ENCODE data around the gene CNNM4. TPM values are rescaled to one million over a fixed set of nuclear protein-coding genes. Genes with fewer than 3 reads are reported as not detected.

The CNNM4 gene
- polyA plus RNA-seq, 6 donors from 2014 or later = 3.3 to 9.4 (median 6.3) TPM; not detected in 1

- ATAC-seq (ENCODE audit: low read depth in 2 of 2) = peak; percentile 97 to 98
- Mint-ChIP-seq H3K4me1 (peaks cover 28 to 42% (median 41%) of the 10 kb centered on the region in 3 donors), H3K9me3 (no peaks in the 10 kb centered on the region), H3K36me3 (no peaks in the 10 kb centered on the region), H3K27me3 (no peaks in the 10 kb centered on the region), H3K27ac (peak within 1 kb of the TSS; percentile 91 to 97 (median 95)), H3K4me3 (peak within 1 kb of the TSS; percentile 93 to 99 (median 98))
- peak; percentile 94 for DNase-seq
Measured at GRCh38 chr2:96739633-96740428, 20.9 kb upstream of the CNNM4 start, which contains the start of gene LMAN2L. Gene LMAN2L, minus strand, starts transcription at chr2:96740064. Its CDS starts 24 bp downstream, at chr2:96740040.

GRCh38 chr2:96747061-96747617, 13.6 kb upstream of the CNNM4 start:
- DNase-seq (no peak), ATAC-seq (ENCODE audit: low read depth in 2 of 2) (no peak)
- Mint-ChIP-seq H3K4me1 (no peaks in the 10 kb centered on the region), H3K27me3 (no peaks in the 10 kb centered on the region), H3K9me3 (no peaks in the 10 kb centered on the region), H3K4me3 (no peak overlapping the region), H3K27ac (no peak overlapping the region), H3K36me3 (no peaks in the 10 kb centered on the region)

DNA sequence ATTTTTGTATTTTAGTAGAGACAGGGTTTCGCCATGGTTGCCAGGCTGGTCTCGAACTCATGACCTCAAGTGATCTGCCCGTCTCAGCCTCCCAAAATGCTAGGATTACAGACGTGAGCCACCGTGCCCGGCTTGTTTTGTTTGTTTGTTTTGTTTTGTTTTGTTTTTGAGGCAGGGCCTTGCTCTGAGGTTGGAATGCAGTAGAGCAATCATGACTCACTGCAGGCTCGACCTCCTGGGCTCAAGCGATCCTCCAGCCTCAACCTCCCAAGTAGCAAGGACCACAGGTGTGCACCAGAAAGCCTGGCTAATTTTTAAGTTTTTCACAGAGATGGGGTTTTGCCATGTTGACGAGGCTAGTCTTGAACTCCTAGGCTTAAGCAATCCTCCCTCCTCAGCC, 8.9 kb upstream of the CNNM4 start:
- ATAC-seq (ENCODE audit: low read depth in 2 of 2) (no peak), DNase-seq (no peak)
- H3K4me3 Mint-ChIP-seq = no peak overlapping the region
- H3K9me3 Mint-ChIP-seq = no peaks in the 10 kb centered on the region
- H3K36me3 Mint-ChIP-seq = no peaks in the 10 kb centered on the region
- no peak overlapping the region for H3K27ac Mint-ChIP-seq
- H3K4me1 Mint-ChIP-seq = no peaks in the 10 kb centered on the region
- H3K27me3 Mint-ChIP-seq = no peaks in the 10 kb centered on the region

DNA sequence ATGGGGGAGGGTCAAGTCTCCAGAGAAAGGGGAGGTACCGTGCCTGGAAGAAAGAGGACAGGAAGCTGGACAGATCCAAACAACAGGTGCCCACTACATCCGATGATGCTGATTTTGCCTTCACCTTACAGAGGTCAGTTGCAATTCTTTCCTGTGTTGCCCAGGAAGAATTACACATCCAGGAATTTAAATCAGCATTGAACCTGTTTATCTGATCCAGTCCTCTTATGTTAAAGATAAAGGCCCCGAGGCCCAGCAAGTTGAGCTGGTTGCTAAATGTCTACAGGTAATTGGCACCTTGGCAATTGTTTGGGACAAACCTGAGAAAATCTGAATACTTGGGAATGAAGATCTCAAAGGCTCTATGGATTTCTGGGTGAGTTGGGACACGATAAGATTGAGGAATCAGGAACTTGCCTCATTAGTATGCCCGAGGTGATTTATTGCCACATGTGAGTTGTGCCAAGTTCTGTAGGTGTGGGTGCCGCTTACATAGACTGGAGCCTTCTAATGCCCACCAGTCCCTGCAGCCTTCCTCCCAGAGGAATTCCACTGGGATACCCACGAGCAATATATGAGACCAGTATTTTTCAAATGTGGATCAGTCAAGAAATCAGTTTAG, 6.9 kb upstream of the CNNM4 start:
- no peak overlapping the region for H3K4me3 Mint-ChIP-seq
- peaks cover 0 to under 1% (median 0%) of the 10 kb centered on the region in 3 donors for H3K4me1 Mint-ChIP-seq
- ATAC-seq (ENCODE audit: low read depth in 2 of 2) (no peak), DNase-seq (no peak)
- no peak overlapping the region for H3K27ac Mint-ChIP-seq
- no peaks in the 10 kb centered on the region for H3K9me3 Mint-ChIP-seq
- no peaks in the 10 kb centered on the region for H3K36me3 Mint-ChIP-seq
- H3K27me3 Mint-ChIP-seq = no peaks in the 10 kb centered on the region

- H3K27ac Mint-ChIP-seq = no peak overlapping the region
- DNase-seq = no peak
- ATAC-seq (ENCODE audit: low read depth in 2 of 2) = no peak
Measured at GRCh38 chr2:96754317-96754716, 6.4 kb upstream of the CNNM4 start.

DNA sequence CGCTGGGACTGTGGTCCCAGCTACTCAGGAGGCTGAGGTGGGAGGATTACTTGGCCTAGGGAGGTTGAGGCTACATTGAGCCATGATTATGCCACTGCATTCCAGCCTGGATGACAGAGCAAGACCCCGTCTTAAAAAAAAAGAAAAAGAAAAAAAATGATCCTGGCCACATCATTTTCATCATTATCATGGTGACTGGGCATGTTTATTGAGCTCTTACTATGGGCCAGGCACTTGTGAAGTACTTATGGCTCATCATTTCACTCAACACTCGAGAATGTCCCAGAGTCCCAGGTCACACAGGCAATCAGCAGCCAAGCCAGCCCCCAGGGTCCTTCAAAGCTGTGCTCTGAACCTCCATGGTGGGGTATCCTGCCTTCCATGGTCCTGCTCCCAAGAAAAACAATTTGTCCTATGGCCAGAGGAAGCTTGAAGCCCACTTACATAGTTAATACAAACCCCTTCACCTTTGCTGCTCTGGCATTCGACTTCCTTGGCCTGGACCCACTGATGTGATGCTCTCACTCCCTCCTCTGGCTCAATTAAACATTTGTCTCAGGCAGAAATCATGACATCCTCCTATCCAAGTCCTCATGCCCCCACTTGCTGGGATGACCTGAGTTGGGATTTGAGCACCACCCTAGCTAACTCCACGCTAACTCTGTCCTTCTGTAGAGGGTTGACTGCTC, 3.8 kb upstream of the CNNM4 start:
- peak overlapping the region in 1 of 8 donors; percentile 7 for H3K4me3 Mint-ChIP-seq
- no peak for DNase-seq
- no peaks in the 10 kb centered on the region for H3K36me3 Mint-ChIP-seq
- H3K27ac Mint-ChIP-seq = no peak overlapping the region
- H3K4me1 Mint-ChIP-seq = peaks cover 17 to 28% (median 19%) of the 10 kb centered on the region in 3 donors
- no peaks in the 10 kb centered on the region for H3K9me3 Mint-ChIP-seq
- ATAC-seq (ENCODE audit: low read depth in 2 of 2) = no peak
- no peaks in the 10 kb centered on the region for H3K27me3 Mint-ChIP-seq

More at GRCh38 chr2:96754317-96754716, 6.4 kb upstream of the CNNM4 start:
- Mint-ChIP-seq H3K36me3 (no peaks in the 10 kb centered on the region), H3K4me3 (no peak overlapping the region), H3K4me1 (peaks cover 0 to 6% (median 2%) of the 10 kb centered on the region in 3 donors), H3K9me3 (no peaks in the 10 kb centered on the region), H3K27me3 (no peaks in the 10 kb centered on the region)

DNA sequence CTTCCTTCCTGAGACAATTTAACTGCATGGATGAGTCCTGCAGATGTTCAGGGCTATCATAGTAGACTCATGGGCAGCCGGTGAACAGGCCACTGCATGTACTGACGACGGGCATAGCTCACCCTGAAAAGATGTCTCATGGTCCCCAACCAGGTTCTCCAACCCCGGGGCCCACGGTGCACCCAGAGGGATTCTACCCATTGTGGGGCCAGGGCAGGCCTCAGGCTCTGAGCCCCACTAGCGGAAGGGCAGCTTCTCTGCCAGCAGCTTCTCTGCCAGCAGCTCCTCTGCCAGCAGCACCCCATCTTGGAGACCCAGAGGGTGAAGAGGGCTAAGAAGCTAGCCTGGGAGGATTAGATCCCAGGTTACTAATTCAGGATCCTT, 3.2 kb upstream of the CNNM4 start:
- Mint-ChIP-seq H3K4me1 (peaks cover 23 to 34% (median 24%) of the 10 kb centered on the region in 3 donors), H3K9me3 (no peaks in the 10 kb centered on the region), H3K4me3 (peak overlapping the region in 1 of 8 donors; percentile 7), H3K27ac (no peak overlapping the region), H3K27me3 (no peaks in the 10 kb centered on the region), H3K36me3 (no peaks in the 10 kb centered on the region)
- no peak for DNase-seq
- no peak for ATAC-seq (ENCODE audit: low read depth in 2 of 2)

- DNase-seq = no peak
- Mint-ChIP-seq H3K36me3 (no peaks in the 10 kb centered on the region), H3K27ac (peak overlapping the region in 1 of 6 donors; percentile 51), H3K27me3 (no peaks in the 10 kb centered on the region), H3K4me1 (peaks cover 36 to 48% (median 38%) of the 10 kb centered on the region in 3 donors), H3K9me3 (no peaks in the 10 kb centered on the region), H3K4me3 (peak overlapping the region in 6 of 8 donors; percentile 11 to 93 (median 86))
- ATAC-seq (ENCODE audit: low read depth in 2 of 2) = no peak
Measured at GRCh38 chr2:96758987-96759386, 1.7 kb upstream of the CNNM4 start.

- ATAC-seq (ENCODE audit: low read depth in 2 of 2) (no peak), DNase-seq (no peak)
- Mint-ChIP-seq H3K4me3 (peak overlapping the region in 6 of 8 donors; percentile 80 to 93 (median 91)), H3K36me3 (no peaks in the 10 kb centered on the region), H3K27ac (peak overlapping the region in 3 of 6 donors; percentile 51 to 95 (median 86)), H3K27me3 (no peaks in the 10 kb centered on the region), H3K9me3 (no peaks in the 10 kb centered on the region), H3K4me1 (peaks cover 39 to 53% (median 43%) of the 10 kb centered on the region in 3 donors)
Measured at GRCh38 chr2:96759548-96759947, 1.2 kb upstream of the CNNM4 start.

DNA sequence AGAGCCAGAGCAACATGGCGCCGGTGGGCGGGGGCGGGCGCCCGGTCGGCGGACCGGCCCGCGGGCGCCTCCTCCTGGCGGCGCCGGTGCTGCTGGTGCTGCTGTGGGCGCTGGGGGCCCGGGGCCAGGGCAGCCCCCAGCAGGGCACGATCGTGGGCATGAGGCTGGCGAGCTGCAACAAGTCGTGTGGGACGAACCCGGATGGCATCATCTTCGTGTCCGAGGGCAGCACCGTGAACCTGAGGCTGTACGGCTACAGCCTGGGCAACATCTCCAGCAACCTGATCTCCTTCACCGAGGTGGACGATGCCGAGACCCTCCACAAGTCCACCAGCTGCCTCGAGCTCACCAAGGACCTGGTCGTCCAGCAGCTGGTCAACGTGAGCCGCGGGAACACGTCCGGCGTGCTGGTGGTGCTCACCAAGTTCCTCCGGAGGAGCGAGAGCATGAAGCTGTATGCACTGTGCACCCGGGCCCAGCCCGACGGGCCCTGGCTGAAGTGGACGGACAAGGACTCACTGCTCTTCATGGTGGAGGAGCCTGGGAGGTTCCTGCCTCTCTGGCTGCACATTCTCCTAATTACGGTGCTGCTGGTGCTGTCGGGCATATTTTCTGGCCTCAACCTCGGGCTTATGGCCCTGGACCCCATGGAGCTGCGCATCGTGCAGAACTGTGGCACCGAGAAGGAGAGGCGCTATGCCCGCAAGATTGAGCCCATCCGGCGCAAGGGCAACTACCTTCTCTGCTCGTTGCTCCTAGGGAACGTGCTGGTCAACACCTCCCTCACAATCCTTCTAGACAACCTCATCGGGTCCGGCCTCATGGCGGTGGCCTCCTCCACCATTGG, 507 bp downstream of the CNNM4 start:
- no peak for DNase-seq
- H3K9me3 Mint-ChIP-seq = no peaks in the 10 kb centered on the region
- peaks cover 44 to 62% (median 46%) of the 10 kb centered on the region in 3 donors for H3K4me1 Mint-ChIP-seq
- peak overlapping the region in 5 of 6 donors; percentile 81 to 92 (median 86) for H3K27ac Mint-ChIP-seq
- ATAC-seq (ENCODE audit: low read depth in 2 of 2) = peak; percentile 76 to 77
- no peaks in the 10 kb centered on the region for H3K27me3 Mint-ChIP-seq
- no peaks in the 10 kb centered on the region for H3K36me3 Mint-ChIP-seq
- peak overlapping the region; percentile 79 to 94 (median 92) for H3K4me3 Mint-ChIP-seq

- H3K27ac Mint-ChIP-seq = peak overlapping the region; percentile 27 to 77 (median 56)
- no peaks in the 10 kb centered on the region for H3K9me3 Mint-ChIP-seq
- no peaks in the 10 kb centered on the region for H3K27me3 Mint-ChIP-seq
- ATAC-seq (ENCODE audit: low read depth in 2 of 2) = no peak
- peaks cover 59 to 77% (median 61%) of the 10 kb centered on the region in 3 donors for H3K4me1 Mint-ChIP-seq
- H3K4me3 Mint-ChIP-seq = peak overlapping the region; percentile 79 to 94 (median 92)
- H3K36me3 Mint-ChIP-seq = no peaks in the 10 kb centered on the region
- DNase-seq = peak; percentile 19
Measured at GRCh38 chr2:96762529-96763311, 2.0 kb downstream of the CNNM4 start.

Measured in naive B cell (primary cell).